Nephron (organoid): ENCODE data around the gene SERPINB2.
A peak's percentile ranks its signal among the peaks of the same experiment; 100 is the strongest.

Experiments
- H3K27ac Mint-ChIP-seq, 3 experiments: 2 replicates each; pipeline ENCODE4 v1.8.0; 2020; ENCODE audit warnings: mixed read lengths in 3 of 3, mild to moderate bottlenecking in 2 of 3, moderate library complexity in 1 of 3
- H3K27me3 Mint-ChIP-seq: 2 replicates; pipeline ENCODE4 v1.8.0; 2021; ENCODE audit warnings: low read depth, mild to moderate bottlenecking, moderate library complexity, mixed read lengths
- H3K36me3 Mint-ChIP-seq: 2 replicates; pipeline ENCODE4 v1.8.0; 2020; ENCODE audit warnings: low read depth, mixed read lengths
- H3K4me1 Mint-ChIP-seq: 2 replicates; pipeline ENCODE4 v1.8.0; 2020; ENCODE audit warnings: mixed read lengths
- H3K4me3 Mint-ChIP-seq, 3 experiments: 2 replicates each; pipeline ENCODE4 v1.8.0; 2020; ENCODE audit warnings: mild to moderate bottlenecking in 3 of 3, mixed read lengths in 3 of 3, moderate library complexity in 2 of 3
- H3K9me3 Mint-ChIP-seq: 2 replicates; pipeline ENCODE4 v1.8.0; 2020; ENCODE audit warnings: mixed read lengths
- CTCF ChIP-seq, 3 experiments: fragments of 200-600 bp; sonication (generic); IDR thresholded peaks; one replicate each; pipeline ENCODE4 v1.5.0; 2021; ENCODE audit warnings: antibody characterized with exemption in 3 of 3; ENCODE audit not compliant: unreplicated experiment in 3 of 3

SERPINB2 gene

GRCh38 chr18:63947051-63947790 is 59.7 kb downstream of the SERPINB2 start:
- peaks cover 27% of the 10 kb centered on the region for H3K27me3 Mint-ChIP-seq
- H3K4me3 Mint-ChIP-seq: no peak overlapping the region
- no peaks in the 10 kb centered on the region for H3K36me3 Mint-ChIP-seq
- H3K4me1 Mint-ChIP-seq: peaks cover 7% of the 10 kb centered on the region
- peaks cover 6% of the 10 kb centered on the region for H3K9me3 Mint-ChIP-seq
- TF ChIP-seq CTCF (IDR thresholded peaks at IDR 0.05; ENCODE audit: unreplicated experiment in 3 of 3): no peak
- H3K27ac Mint-ChIP-seq: no peak overlapping the region

GRCh38 chr18:63949068-63949737 is 61.7 kb downstream of the SERPINB2 start, which contains the start of gene HMSD:
TSS of gene HMSD (plus strand) at chr18:63949301. CDS start at chr18:63953456, 4,155 bp downstream.
- Mint-ChIP-seq H3K27me3 (peaks cover 24% of the 10 kb centered on the region), H3K27ac (no peak within 1 kb of the TSS), H3K4me1 (peaks cover 10% of the 10 kb centered on the region), H3K36me3 (no peaks in the 10 kb centered on the region), H3K9me3 (no peaks in the 10 kb centered on the region), H3K4me3 (peak within 1 kb of the TSS; percentile 65 to 73 (median 70))
- TF ChIP-seq CTCF (IDR thresholded peaks at IDR 0.05; ENCODE audit: unreplicated experiment in 3 of 3): peak; percentile 26 to 51 (median 30)

- H3K9me3 Mint-ChIP-seq: no peaks in the 10 kb centered on the region
- peaks cover 10% of the 10 kb centered on the region for H3K4me1 Mint-ChIP-seq
- peaks cover 19% of the 10 kb centered on the region for H3K27me3 Mint-ChIP-seq
- H3K4me3 Mint-ChIP-seq: no peak overlapping the region
- H3K27ac Mint-ChIP-seq: no peak overlapping the region
- TF ChIP-seq CTCF (IDR thresholded peaks at IDR 0.05; ENCODE audit: unreplicated experiment in 3 of 3): no peak
- H3K36me3 Mint-ChIP-seq: no peaks in the 10 kb centered on the region
Measured at GRCh38 chr18:63951302-63951705, 63.8 kb downstream of the SERPINB2 start.
